ENCODE results near the gene CUL7. TPM values are rescaled to one million over a fixed set of nuclear protein-coding genes. Genes with fewer than 3 reads are reported as not detected.

The CUL7 gene
- total and polyA plus RNA-seq, 9 of the 15 experiments (the other 6 are each of a cell fraction or from before 2014, with no cell fraction given) = 0.44 to 20.1 (median 8.6) TPM

DNA sequence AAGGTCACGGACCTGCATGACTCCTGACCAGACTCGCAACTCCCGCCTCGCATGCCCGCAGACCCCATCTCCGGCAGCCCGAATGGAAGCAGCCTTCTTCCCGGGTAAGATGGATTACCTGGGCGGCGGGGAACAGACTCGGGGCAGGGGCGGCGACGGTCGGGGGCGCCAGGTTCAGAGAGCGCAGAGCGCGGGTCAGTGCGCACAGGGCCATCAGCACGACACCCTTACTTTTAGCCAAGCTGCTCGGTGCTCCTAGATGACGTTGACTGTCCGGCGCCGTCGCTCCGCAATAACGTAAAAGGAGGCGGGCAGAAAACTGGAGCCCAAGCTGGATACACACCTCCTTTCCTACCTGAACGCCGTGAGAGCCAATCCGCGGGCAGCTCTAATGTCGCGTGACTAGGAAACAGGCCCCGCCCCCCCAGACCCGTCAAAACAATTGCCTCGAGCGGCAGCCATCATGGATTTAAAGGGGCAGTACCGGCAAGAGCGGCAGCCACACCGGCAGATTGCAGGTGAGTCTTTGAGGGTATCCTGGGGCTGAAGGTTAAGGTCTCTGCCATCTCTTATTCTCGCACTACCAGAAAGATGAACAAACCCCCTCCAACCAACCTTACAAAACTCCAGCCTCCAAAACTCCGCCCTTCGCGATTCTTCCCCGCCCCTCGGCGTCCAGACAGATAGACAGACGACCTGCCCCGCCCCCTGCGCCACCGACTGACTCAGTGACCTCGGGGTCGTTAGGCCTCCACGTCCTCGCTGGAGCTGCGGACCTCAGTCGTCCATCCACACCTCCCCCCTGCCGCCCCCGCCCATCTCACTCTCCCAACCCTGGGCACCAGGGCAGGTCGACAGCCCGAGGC, 5.8 kb upstream of the CUL7 start, which contains the start of the genes KLC4 and MRPL2 (continued):
- TF ChIP-seq RBM17 (IDR thresholded peaks at IDR 0.05; ENCODE audit: borderline replicate concordance, low read depth, low read length) (no peak), HMGN3 (IDR thresholded peaks at IDR 0.05; ENCODE audit: borderline replicate concordance, extremely low read depth, insufficient read length, low read depth, low read length) (peak; percentile 57), ESRRA (IDR thresholded peaks at IDR 0.05; ENCODE audit: borderline replicate concordance, low read depth) (peak; percentile 88), HDAC8 (tag; IDR thresholded peaks at IDR 0.05) (no peak)
- TF ChIP-seq, protein P1, sequence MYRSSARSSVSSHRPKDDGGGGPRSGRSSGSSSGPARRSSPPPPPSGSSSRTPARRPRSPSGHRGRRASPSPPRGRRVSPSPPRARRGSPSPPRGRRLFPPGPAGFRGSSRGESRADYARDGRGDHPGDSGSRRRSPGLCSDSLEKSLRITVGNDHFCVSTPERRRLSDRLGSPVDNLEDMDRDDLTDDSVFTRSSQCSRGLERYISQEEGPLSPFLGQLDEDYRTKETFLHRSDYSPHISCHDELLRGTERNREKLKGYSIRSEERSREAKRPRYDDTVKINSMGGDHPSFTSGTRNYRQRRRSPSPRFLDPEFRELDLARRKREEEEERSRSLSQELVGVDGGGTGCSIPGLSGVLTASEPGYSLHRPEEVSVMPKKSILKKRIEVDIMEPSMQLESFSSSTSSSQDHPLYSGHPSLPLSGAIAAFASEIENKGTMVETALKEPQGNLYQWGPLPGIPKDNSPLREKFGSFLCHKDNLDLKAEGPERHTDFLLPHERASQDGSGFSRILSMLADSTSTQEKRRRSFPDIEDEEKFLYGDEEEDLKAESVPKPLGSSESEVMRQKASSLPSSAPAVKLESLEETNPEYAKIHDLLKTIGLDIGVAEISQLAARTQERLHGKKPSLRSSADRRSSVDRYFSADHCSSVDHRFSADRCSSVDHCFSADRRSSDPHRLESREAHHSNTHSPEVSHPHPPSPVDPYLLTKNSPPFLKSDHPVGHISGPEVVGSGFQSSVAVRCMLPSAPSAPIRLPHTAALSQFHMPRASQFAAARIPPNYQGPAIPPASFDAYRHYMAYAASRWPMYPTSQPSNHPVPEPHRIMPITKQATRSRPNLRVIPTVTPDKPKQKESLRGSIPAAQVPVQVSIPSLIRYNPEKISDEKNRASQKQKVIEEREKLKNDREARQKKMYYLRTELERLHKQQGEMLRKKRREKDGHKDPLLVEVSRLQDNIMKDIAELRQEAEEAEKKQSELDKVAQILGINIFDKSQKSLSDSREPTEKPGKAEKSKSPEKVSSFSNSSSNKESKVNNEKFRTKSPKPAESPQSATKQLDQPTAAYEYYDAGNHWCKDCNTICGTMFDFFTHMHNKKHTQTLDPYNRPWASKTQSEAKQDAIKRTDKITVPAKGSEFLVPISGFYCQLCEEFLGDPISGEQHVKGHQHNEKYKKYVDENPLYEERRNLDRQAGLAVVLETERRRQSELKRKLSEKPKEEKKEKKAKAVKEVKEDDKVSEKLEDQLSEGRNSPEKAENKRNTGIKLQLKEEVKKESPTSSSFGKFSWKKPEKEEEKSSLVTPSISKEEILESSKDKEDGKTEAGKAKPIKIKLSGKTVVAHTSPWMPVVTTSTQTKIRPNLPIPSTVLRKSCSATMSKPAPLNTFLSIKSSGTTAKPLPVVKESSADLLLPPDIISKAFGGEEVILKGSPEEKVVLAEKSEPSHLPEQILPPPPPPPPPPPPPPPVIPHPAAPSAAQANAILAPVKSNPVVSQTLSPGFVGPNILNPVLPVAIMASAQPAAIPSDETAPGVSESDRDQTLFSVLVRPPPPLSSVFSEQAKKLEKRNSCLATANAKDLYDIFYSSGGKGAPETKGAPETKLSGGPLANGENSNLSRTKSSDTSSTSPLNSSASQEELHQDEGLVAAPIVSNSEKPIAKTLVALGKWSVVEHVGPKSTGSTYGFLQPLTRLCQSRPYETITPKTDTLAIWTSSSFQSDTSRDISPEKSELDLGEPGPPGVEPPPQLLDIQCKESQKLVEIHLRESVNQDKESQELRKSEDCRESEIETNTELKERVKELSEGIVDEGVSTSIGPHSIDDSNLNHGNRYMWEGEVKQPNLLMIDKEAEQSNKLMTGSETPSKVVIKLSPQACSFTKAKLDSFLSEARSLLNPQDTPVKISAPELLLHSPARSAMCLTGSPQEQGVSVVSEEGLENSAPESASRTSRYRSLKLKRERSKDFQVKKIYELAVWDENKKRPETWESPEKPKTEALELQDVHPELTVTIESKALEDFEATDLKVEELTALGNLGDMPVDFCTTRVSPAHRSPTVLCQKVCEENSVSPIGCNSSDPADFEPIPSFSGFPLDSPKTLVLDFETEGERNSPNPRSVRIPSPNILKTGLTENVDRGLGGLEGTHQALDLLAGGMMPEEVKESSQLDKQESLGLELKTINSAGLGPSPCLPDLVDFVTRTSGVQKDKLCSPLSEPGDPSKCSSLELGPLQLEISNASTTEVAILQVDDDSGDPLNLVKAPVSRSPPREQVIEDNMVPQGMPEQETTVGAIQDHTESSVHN (IDR thresholded peaks at IDR 0.05; ENCODE audit: borderline replicate concordance in 1 of 2, low read depth in 1 of 2) = no peak
- TF ChIP-seq, protein P2, sequence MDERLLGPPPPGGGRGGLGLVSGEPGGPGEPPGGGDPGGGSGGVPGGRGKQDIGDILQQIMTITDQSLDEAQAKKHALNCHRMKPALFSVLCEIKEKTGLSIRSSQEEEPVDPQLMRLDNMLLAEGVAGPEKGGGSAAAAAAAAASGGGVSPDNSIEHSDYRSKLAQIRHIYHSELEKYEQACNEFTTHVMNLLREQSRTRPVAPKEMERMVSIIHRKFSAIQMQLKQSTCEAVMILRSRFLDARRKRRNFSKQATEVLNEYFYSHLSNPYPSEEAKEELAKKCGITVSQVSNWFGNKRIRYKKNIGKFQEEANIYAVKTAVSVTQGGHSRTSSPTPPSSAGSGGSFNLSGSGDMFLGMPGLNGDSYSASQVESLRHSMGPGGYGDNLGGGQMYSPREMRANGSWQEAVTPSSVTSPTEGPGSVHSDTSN (CRISPR knock-in tag; IDR thresholded peaks at IDR 0.05; ENCODE audit: low read depth) = no peak
- TF ChIP-seq, protein P2 (tag; conservative IDR thresholded peaks at IDR 0.05; ENCODE audit: low read depth) = peak; percentile 80
- TF ChIP-seq, protein P3, sequence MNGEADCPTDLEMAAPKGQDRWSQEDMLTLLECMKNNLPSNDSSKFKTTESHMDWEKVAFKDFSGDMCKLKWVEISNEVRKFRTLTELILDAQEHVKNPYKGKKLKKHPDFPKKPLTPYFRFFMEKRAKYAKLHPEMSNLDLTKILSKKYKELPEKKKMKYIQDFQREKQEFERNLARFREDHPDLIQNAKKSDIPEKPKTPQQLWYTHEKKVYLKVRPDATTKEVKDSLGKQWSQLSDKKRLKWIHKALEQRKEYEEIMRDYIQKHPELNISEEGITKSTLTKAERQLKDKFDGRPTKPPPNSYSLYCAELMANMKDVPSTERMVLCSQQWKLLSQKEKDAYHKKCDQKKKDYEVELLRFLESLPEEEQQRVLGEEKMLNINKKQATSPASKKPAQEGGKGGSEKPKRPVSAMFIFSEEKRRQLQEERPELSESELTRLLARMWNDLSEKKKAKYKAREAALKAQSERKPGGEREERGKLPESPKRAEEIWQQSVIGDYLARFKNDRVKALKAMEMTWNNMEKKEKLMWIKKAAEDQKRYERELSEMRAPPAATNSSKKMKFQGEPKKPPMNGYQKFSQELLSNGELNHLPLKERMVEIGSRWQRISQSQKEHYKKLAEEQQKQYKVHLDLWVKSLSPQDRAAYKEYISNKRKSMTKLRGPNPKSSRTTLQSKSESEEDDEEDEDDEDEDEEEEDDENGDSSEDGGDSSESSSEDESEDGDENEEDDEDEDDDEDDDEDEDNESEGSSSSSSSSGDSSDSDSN (IDR thresholded peaks at IDR 0.05; ENCODE audit: borderline replicate concordance in 1 of 2, low read depth in 2 of 2, low read length in 2 of 2) = no peak
- TF ChIP-seq, protein P4, sequence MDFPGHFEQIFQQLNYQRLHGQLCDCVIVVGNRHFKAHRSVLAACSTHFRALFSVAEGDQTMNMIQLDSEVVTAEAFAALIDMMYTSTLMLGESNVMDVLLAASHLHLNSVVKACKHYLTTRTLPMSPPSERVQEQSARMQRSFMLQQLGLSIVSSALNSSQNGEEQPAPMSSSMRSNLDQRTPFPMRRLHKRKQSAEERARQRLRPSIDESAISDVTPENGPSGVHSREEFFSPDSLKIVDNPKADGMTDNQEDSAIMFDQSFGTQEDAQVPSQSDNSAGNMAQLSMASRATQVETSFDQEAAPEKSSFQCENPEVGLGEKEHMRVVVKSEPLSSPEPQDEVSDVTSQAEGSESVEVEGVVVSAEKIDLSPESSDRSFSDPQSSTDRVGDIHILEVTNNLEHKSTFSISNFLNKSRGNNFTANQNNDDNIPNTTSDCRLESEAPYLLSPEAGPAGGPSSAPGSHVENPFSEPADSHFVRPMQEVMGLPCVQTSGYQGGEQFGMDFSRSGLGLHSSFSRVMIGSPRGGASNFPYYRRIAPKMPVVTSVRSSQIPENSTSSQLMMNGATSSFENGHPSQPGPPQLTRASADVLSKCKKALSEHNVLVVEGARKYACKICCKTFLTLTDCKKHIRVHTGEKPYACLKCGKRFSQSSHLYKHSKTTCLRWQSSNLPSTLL (IDR thresholded peaks at IDR 0.05) = no peak
